Uterus (tissue), 4 donors: Measurements from ENCODE around the gene CCNYL1. TPM values are rescaled to one million over a fixed set of nuclear protein-coding genes. Genes with fewer than 3 reads are reported as not detected.

Source experiments
- DNase-seq, 2 donors: peaks; one replicate each; pipeline ENCODE4 v3.0.0-alpha.2; 2019 to 2020
- H3K27ac ChIP-seq, 2 donors: fragments of 200-600 bp; sonication (generic); 1 replicate in 1 of 2; 2 replicates in 1 of 2; pipeline ENCODE4 v1.5.1; 2016 to 2018
- H3K27me3 ChIP-seq, 2 donors: fragments of 200-600 bp; sonication (generic); one replicate each; pipeline ENCODE4 v1.5.1; 2018 to 2019; ENCODE audit warnings: control low read depth in 1 of 2
- H3K36me3 ChIP-seq, 2 donors: fragments of 200-600 bp; sonication (generic); one replicate each; pipeline ENCODE4 v1.5.1; 2019; ENCODE audit warnings: control low read depth in 1 of 2
- H3K4me1 ChIP-seq, 2 donors: fragments of 200-600 bp; sonication (generic); one replicate each; pipeline ENCODE4 v1.5.1; 2018 to 2019; ENCODE audit warnings: control low read depth in 1 of 2
- H3K4me3 ChIP-seq, 2 donors: fragments of 200-600 bp; sonication (generic); 1 replicate in 1 of 2; 2 replicates in 1 of 2; pipeline ENCODE4 v1.5.1; 2018 to 2019; ENCODE audit warnings: mild to moderate bottlenecking in 1 of 2
- H3K9me3 ChIP-seq, 2 donors: fragments of 200-600 bp; sonication (generic); one replicate each; pipeline ENCODE4 v1.5.1; 2019; ENCODE audit warnings: control low read depth in 1 of 2
- CTCF ChIP-seq, 4 experiments: fragments of 200-600 bp in 2 of 4; fragments of 450-650 bp in 2 of 4; sonication (generic) in 2 of 4; IDR thresholded peaks; one replicate each; pipeline ENCODE4 v1.5.1; 2016 to 2019; ENCODE audit warnings: antibody characterized with exemption in 4 of 4, mild to moderate bottlenecking in 2 of 4, moderate library complexity in 1 of 4
- POLR2A ChIP-seq, 2 donors: fragments of 450-650 bp; IDR thresholded peaks; one replicate each; pipeline ENCODE4 v1.6.1; 2016; ENCODE audit warnings: antibody characterized with exemption in 2 of 2, mild to moderate bottlenecking in 1 of 2, moderate library complexity in 1 of 2
- intact Hi-C: fragments of 100-400 bp; cut with DNase I; formaldehyde crosslinking; loops from one replicate; pipeline ENCODE4 v1.15.1; 2023; ENCODE audit warnings: low total_unique reads
- total RNA-seq, 4 donors: library from RNA; depleted of rRNA in 3 of 4; stranded (reverse); fragments of >200 nt in 3 of 4; gene quantifications; one replicate each; pipeline versions ENCODE4 v1.1.0 to v1.2.4, GENCODE V29; 2014 to 2023
- donor health status: DM: yes; HTN: yes; CAD: no.

The CCNYL1 gene
- total RNA-seq, result 10 to 100 TPM in 3 of 4 donors, 1 to 10 TPM in 1; 4.1 to 32.6 (median 15.7) TPM

GRCh38 chr2:207710814-207711740, at the start of gene CCNYL1:
CCNYL1 (plus strand) TSS chr2:207711640; CDS start chr2:207711897, 257 bp downstream.
- Histone ChIP-seq H3K27me3 (no peaks in the 10 kb centered on the region), H3K4me1 (no peaks in the 10 kb centered on the region), H3K36me3 (no peaks in the 10 kb centered on the region), H3K27ac (peak within 1 kb of the TSS; percentile 81 to 86), H3K4me3 (peak within 1 kb of the TSS; percentile 72 to 91), H3K9me3 (no peaks in the 10 kb centered on the region)
- peak; percentile 98 to 99 for DNase-seq
- TF ChIP-seq CTCF (IDR thresholded peaks at IDR 0.05) (peak in 3 of 4 experiments; percentile 36 to 69 (median 46)), POLR2A (IDR thresholded peaks at IDR 0.05) (peak; percentile 89 to 95)
- intact Hi-C loops, result no loop called here

GRCh38 chr2:207662203-207662602, 49.2 kb upstream of the CCNYL1 start:
- H3K27ac ChIP-seq, result no peak overlapping the region
- no peak for TF ChIP-seq CTCF (IDR thresholded peaks at IDR 0.05)
- no peak for TF ChIP-seq POLR2A (IDR thresholded peaks at IDR 0.05)
- H3K9me3 ChIP-seq, result no peaks in the 10 kb centered on the region
- no peak for DNase-seq
- H3K4me3 ChIP-seq, result no peak overlapping the region
- no peaks in the 10 kb centered on the region for H3K36me3 ChIP-seq
- intact Hi-C loops, result no loop called here
- no peaks in the 10 kb centered on the region for H3K4me1 ChIP-seq
- H3K27me3 ChIP-seq, result no peaks in the 10 kb centered on the region

GRCh38 chr2:207663870-207664545, 47.4 kb upstream of the CCNYL1 start:
- Histone ChIP-seq H3K36me3 (no peaks in the 10 kb centered on the region), H3K4me1 (no peaks in the 10 kb centered on the region), H3K27me3 (no peaks in the 10 kb centered on the region), H3K4me3 (no peak overlapping the region), H3K9me3 (no peaks in the 10 kb centered on the region), H3K27ac (no peak overlapping the region)
- DNase-seq, result no peak
- intact Hi-C loops, result no loop called here
- TF ChIP-seq POLR2A (IDR thresholded peaks at IDR 0.05) (no peak), CTCF (IDR thresholded peaks at IDR 0.05) (no peak)

- no peaks in the 10 kb centered on the region for H3K9me3 ChIP-seq
- H3K4me3 ChIP-seq, result no peak overlapping the region
- TF ChIP-seq CTCF (IDR thresholded peaks at IDR 0.05) (no peak), POLR2A (IDR thresholded peaks at IDR 0.05) (no peak)
- DNase-seq, result no peak
- H3K4me1 ChIP-seq, result no peaks in the 10 kb centered on the region
- no peak overlapping the region for H3K27ac ChIP-seq
- no peaks in the 10 kb centered on the region for H3K27me3 ChIP-seq
- intact Hi-C loops, result no loop called here
- no peaks in the 10 kb centered on the region for H3K36me3 ChIP-seq
Measured at GRCh38 chr2:207670887-207671286, 40.6 kb upstream of the CCNYL1 start.

GRCh38 chr2:207673431-207673830, 38.0 kb upstream of the CCNYL1 start:
- Histone ChIP-seq H3K4me1 (no peaks in the 10 kb centered on the region), H3K4me3 (no peak overlapping the region), H3K27me3 (no peaks in the 10 kb centered on the region), H3K27ac (no peak overlapping the region), H3K36me3 (no peaks in the 10 kb centered on the region), H3K9me3 (no peaks in the 10 kb centered on the region)
- DNase-seq, result no peak
- intact Hi-C loops, result no loop called here
- TF ChIP-seq CTCF (IDR thresholded peaks at IDR 0.05), result no peak
- TF ChIP-seq POLR2A (IDR thresholded peaks at IDR 0.05), result no peak
